HS-5 (cell line): Measurements from ENCODE around the gene ENGASE.

Experiments
- DNase-seq: peaks from one replicate; pipeline ENCODE4 v3.0.0-alpha.2; 2012; ENCODE audit warnings: low read depth

The ENGASE gene

DNA sequence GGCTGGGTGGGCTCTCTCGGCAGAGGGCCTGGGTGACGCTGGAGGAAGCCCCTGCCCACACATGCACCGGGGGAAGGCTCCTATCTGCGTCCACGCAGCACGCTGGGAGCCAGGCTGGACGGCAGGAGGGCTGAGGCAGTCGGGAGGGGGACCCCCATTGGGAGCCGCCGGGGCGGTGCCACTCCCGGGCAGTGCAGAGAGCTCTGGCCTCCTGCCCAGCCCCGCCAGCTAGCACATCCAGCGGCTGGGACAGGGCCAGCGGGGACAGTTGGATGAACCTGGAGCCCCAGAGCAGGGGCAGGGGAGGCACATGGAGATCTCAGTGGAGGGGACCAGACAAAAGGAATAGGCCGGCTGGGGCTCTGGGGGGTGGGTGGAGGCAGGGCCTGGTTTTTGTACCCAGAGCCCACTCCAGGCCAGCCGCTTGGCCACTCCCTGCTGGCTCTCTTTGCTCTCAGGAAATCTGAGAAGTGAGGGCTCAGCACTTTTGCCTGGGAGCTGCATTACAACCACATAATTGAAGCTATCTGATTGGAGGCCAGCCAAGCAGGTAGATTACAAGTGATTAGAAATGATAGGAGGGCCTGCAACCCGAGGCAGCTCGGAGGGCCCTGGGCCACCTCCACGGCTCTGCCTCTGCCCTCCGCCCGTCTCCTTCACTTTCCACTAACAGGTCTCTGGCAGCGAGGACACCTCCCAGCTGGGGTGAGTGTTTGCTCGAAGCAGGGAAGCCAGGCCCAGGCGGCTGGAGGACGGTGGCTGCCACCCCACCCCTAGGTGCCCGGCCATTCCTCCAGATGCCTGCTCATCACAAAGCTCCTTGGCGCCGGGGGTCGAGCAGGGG is 40.1 kb downstream of the ENGASE start:
- no peak for DNase-seq

DNA sequence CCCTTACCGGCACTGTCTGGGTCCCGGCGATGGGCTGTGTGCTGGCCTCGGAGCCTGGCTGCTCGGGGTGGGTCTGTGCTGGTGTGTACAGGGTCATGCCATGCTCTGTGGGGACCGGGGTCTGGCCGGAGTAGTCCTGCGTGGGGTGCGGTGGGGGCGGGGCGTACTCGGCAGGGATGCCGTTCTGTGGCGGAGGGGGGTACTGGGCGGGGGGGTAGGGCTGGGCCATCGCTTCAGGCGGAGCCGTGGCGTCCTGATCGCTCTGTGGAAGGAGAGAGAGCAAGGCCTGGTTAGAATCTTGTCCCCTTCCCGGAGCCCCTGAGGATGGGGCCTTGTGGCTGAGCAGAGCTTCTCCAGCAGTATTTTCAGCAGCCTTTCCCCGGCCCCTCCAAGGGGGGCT is 40.9 kb downstream of the ENGASE start:
- no peak for DNase-seq

DNA sequence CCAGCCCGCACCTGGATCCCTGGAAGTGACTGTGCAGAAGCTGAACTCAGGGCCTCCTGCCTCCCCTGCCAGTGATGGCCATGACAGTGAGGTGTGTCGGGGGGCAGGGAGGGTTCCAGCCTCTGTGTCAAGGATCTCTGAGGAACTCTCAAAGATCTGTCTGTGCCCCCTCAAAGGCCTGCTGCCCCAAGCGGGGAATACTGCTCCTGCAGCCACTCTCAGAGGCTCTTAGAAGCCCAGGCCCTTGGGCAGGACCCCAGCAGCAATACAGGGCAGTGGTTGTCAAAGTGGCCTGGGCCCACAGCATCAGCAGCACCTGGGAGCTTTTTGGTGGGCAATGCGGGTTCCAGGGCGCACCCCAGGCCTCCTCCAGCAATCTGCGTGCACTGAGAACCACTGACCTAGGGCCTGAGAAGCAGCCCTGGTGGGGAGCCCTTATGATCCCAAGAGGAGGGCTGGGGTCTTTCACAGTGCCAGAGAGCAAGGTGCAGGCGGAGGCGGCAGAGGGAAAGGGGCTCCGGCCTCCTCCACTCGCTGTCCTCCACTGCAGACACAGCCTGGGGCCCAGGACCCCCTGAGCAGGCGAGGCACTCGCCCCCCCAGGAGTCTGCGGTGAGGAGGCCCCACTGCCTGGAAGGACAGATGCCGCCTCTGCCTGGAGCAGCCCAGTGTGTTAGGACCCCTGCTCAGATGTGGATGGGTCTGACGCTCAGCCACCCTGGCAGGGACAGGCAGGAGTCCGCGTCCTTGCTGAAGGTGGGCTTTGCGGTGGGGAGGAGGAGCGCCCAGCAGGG is 42.1 kb downstream of the ENGASE start:
- no peak for DNase-seq

DNA sequence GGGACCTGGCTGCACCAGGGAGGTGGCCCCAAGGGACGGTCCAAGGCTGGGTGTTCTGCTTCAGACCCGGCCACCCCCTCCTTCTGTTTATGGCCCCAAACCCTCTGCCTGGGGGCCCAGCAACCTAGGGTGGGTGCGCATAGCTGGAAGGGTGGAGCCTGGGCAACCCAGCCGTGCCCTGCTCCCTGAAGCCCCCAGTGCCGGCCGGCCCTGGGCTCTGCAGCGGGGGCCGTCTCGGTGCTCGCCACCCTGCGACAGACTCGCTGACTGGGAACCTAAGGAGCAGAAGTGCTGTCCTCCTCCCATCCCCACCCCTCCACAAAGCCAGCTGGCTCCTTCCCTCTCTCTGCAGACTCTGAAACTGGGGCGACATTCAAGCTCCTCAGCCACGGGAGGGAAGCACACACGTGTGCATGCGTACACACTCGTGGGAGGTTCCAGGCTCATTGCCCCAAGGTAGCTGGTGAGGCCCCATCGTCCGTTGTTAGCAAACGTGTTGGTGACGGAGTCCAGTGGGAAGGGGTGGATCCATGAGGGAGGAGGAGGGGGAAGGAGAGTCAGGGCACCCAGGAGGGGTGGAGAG is 43.4 kb downstream of the ENGASE start:
- no peak for DNase-seq

DNA sequence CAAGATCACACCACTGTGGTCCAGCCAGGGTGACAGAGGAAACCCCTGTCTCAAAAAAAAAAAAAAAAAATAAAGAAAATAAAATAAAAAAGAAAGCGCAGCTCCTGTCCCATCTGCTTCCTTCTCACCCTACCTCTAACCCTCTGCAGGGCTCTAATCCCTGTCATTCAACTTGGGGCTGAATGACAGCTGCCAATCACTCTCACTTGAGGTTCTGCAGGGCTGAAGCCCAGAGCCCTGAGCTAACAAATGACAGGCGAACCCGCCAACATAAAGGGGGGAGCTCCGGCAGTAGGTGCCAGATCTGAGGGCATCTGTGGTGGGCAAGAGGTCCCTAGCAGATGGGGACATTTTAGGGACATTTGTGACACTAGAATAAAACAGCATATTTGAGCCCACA is 44.3 kb downstream of the ENGASE start:
- DNase-seq = no peak

DNA sequence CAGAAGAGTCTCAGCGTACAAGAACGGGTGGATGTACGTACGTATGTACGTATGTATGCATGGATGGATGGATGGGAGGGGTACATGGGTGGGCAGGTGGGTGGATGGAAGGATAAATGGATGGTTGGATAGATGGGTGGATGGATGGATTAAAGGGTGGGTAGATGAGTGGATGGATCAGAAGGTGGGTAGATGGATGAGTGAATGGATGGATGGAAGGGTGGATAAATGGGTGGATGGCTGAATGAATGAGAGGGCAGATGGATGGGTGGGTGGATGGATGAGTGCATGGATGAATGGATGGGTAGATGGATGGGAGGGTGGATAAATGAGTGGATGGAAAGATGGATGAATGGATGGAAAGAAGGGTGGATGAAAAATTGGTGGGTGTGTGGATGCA is 45.6 kb downstream of the ENGASE start:
- DNase-seq = no peak

DNA sequence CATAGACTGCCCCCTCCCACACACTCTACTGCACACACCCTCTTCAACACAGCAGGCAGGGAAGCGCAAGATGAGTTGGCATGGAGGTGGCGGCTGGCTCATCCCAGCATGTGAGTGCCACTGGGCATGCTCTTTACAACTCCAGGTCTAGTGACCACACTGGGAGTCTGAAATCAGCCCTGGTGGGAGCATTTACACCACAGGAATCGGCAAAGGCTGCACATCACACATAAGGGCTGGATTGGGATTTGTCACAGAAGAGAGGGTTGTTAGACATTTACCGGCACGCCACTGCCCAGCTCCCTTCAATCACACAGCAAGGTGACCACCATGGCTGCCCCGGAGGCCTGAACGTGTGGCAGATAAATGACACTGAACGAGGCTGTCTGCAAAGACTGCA is 49.4 kb downstream of the ENGASE start:
- no peak for DNase-seq

DNA sequence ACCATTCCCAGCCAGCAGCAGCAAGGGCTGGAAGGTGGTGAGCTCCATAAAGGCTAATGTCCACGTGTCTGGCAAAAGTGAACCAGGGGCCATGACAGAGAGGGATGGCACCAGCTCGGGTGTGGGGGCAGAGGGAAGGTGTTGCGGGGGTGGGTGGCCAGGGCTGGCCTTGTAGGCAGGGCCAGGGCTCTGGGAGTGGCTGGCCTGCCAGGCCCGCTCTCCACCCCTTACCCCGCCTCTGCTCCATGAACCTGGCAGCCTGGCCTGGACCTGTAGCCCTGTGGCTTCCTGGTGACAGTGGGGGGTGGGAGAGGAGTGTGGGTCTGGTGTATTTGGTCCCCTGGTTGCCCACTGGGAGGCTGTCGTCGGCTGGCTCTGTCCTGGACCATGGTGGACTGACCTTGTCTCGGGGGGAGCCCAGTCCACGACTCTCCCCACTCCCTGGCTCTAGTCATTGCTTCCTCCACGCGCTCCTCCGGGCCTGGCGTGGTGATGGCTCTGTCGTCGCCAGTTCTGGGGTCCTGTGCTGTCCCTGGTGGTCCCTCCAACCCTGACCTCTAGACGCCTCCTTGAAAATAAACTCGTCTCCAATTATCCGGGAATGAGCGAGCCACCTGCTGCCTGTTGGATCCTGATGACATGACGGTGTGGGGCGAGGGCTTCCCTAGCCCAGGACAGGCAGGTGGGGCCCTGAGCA is 50.0 kb downstream of the ENGASE start:
- no peak for DNase-seq

DNA sequence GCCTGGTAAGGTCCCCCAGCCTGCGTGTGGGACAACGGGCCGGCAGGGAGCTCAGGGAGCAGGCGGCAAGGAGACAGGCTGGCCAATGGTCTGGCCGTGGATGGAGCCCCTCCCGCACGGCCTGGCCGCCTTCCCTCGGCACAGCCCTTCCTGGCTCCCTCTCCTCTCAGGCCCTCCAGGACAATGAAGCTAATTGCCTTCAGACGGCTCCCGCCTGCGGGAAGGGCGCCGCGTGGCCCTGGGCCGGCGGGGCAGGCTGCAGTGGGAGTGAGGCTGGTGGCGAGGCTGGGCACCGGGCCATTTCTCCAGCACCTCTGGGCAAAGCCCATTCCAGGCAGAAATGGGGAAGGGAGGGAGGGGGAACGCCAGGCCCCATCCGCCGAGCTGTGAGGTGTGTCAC is 50.9 kb downstream of the ENGASE start:
- DNase-seq = no peak

DNA sequence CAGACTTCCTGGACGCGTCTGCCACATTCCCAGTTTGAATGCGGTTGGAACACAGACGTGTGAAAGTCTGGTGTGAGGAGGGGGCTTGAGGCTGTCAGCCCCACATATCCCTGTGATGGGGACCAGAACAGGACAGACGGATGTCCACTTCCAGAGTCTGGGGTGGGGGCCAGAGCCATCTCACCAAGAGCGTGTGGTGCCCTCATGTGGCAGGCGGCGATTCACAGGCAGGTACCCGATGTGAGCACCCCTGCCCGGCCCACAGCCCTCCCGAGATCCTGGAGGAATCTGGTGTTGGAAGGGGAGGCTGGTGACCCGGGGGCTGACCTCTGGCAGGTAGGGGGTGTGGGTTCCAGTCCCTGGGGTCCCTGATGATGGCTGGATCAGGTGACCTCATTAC is 51.5 kb downstream of the ENGASE start:
- DNase-seq = no peak

DNA sequence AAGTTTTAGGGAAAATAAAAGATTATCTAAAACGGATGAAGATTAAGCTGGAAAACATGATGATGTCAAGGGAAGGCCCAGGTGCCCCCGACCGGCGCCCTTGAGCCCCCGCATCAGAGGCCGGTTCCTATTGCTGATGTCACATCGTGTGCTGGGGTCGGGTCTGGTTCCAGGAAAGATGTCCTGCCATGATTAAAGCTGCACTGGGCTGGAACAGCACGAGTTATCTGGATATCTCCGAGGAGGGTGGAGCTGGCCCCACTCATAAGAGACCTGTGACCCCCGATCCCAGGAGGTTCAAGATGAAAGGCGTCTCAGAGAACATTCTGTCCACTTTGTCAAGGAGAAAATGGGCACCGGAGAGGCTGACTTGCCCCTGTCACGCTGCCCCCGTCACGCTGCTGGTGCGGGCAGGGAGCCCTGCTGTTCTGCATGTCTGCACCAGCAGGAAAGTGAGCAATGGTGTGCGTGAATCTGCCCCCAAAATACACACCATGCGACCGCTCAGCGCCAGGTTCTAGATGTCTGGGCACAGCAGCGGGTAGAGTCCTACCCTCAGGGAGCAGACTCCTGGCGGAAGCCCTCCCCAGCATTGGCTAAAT is 53.0 kb downstream of the ENGASE start:
- no peak for DNase-seq

DNA sequence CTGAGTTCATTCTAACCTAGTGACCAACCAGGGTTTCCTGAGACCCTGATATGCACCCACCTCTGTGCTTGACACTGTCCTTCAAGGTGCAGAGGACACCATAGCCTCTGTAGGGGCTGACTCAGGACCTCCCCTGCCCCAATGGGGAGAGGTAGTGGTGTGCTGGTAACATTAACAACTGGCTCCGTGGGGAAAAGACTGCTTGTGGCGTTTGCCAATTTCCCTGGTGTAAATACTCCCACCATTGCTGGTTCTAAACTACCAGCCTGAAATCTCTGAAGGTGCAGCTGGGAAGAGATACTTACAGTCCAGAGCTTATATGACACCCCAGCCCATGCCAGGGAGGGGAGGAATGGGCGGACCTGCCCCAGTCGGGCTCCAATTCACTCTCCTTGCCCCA is 54.9 kb downstream of the ENGASE start:
- no peak for DNase-seq

DNA sequence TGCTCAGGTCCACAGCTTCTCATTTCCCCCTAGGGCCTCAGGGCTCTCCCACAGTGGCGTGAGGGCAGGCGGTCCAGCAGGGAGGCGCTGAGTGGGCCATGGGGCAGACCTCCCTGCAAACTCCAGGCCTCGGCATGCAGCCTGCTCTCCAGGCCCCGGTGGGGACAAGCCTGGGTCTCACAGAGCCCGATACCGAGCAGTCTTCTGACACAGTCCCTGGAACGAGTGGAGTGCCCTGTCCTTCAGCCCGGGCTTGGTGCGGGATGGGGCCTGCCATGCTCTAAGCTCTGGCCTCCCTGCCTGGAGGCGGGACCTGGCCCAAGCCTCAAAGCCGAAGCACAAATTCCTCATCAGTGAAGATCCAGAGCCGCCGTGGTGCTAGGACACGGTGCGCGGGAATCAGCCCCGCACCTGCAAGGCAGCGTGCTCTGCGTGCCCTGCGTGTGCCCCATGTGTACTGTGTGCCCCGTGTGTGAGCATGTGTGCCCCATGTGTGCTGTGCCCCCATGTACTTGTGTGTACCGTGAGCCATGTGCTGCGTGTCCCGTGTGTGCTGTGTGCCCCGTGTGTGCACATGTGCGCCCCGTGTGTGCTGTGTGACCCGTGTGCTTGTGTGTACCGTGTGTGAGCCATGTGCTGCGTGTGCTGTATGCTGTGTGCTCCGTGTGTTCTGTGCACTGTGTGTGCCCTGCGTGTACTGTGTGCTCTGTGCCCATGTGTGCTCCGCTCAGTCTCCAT is 56.1 kb downstream of the ENGASE start:
- no peak for DNase-seq

DNA sequence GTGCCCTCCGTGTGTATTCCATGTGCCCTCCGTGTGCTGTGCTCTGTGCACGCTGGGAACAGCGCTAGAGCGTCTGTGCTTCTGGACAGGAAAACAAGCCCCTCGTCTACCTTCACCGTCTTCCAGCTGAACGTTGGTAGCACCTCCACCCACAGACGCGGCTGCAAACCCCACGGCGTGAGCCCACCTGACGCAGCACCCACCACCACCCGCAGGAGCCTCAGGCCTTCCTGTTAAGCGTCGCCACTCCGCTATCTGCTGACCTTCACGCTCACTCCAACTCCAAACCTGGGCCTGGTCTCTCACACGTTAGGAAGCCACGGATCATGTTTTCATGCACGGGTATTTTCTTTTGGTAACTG is 56.6 kb downstream of the ENGASE start:
- no peak for DNase-seq

DNA sequence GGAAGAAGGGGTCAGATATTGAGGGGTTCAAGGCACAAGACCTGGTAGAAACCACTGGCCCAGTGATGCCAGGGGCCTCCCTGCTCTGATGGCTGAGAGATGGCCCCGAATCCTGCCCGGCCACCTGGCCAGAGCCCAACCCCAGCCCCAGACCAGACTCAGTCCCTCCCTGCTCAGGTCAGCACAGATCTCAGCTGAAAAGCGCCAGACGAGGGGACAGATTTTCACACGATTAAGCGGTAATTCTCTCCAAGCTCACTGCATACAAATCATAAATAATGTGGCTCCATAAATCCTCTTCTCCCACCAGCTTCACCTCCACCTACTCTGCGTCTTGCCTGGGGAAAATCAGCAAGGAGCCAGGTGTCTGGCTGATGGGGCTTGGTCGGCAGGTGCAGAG is 57.1 kb downstream of the ENGASE start:
- DNase-seq = no peak

DNA sequence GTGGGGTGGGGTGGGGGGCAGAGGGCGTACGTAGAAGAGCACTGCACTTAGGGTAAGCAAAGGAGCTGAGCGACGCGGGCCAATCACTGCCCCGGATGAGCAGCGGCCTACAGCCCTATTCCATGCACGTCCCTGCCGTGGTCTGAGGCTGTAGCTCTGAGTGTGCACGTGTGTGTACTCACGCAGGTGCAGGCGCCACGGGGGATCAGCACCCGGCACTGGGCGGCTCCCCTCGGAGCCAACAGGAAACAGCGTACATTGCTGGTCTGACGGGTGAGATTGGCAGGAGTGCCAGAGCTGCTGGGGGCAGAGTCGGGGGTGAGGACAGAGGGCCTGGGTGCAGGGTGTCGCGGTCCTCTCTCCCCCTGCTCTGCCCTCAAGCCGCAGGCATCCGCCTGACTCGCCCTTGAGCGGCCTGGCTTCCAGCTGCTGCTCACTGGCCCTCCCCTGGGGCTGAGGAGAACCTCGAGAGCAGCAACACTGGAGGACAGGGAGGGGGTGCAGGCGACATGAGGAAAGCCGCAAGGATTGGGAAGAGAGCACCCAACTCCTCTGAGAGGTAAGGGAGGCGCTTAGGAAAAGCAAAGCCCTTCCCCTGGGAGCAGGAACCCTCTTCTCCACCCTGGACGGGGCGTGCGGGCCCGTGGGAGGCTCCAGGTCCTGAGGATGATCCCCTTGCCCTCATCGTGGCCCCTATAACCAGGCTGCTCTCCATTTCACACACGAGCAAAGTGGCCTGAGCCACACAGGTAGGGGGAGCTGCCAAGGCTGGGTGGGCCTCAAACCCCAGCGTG is 57.8 kb downstream of the ENGASE start:
- no peak for DNase-seq

DNA sequence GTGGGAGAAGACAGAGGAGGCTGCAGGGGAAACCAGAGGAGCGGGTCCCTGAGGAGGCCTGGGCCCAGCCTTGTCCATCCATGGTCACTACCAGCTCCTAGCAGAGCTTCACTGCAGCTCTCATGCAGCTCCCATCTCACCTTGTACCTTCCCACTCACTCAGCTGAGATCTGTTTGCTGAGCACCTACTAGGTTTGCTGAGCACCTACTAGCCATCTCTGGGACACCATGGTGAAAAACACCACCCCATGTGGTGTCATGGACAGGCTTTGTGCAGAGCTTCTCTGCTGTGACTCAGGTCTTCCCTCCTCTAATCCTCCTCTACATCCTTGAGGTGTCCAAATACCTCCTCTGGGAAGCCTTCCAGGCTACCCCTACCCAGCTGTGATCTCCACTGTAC is 58.6 kb downstream of the ENGASE start:
- DNase-seq = no peak

DNA sequence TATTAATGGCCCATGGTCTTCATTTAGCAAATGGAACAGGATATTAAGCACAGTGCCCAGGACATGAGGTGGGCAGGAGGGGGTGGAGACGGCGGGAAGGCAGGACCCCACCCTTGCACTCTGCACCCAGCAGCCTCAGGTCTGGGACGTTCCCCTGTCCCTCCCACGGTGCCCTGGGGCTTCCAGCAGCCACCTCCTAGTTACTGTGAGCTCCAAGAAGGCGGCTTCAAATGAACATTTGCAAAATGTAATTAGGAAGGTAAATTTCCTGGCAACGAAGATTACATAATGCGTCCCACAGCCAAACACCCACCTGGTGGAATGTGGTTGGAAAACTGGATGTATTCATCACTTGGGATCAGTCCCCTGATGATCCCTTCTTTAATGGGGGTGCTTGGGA is 59.4 kb downstream of the ENGASE start:
- DNase-seq = no peak

DNA sequence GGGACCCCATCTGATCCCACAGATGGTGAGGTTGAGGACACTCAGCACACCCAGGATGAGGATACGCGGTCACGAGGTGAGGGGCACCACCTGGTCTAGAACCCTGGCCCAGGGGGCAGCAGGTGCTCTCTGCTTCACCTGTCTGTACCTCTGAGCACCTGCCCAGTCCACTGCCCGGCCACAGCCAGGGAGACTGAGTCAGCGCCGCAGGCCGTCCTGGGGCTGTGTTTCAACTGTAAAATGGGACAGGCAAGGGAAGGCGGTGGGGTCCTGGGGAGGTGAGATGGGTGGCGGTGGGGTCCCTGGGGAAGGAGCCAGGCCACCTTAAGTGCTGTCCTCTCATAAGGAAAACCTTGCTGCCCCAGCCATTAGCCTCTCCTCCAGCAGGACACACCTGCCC is 60.4 kb downstream of the ENGASE start:
- no peak for DNase-seq

DNA sequence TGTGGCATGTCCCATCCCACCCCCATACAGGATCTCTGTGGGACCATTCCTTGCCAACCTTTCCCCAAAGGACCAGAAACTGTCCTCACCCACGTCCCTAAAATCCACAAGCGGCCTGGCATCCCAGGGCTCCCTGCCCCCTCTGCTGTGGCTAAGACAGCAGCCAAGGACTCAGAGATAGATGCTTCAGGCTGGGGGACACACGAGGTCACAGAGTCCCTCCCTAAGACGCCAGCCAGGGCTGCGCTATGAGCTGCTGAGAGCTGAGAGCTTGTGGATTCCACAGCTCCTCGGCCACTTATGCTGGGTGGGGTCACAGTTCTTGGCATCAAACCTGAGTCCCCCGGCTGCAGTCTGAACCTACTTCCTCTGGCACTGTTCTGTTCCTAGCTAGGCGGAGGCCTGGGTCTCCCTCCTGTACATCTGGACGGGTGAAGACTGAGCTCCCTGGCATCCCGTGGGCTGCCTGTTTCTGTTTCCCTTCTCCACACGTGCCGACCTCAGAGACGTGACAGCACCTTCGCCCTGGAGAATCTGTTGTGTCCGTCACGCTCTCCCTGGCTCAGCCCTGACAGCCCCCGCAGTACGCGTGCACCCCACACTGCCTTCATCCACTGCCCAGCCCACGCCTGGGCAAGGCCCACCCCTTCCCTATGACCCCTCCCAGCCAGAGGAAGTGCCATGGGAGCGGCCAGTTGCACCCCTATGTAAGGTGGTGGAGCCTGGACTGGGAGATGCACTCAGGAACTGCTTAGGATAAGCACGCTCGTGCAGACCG is 61.2 kb downstream of the ENGASE start:
- DNase-seq = no peak
